ENCODE data around the gene PGC.

DNA sequence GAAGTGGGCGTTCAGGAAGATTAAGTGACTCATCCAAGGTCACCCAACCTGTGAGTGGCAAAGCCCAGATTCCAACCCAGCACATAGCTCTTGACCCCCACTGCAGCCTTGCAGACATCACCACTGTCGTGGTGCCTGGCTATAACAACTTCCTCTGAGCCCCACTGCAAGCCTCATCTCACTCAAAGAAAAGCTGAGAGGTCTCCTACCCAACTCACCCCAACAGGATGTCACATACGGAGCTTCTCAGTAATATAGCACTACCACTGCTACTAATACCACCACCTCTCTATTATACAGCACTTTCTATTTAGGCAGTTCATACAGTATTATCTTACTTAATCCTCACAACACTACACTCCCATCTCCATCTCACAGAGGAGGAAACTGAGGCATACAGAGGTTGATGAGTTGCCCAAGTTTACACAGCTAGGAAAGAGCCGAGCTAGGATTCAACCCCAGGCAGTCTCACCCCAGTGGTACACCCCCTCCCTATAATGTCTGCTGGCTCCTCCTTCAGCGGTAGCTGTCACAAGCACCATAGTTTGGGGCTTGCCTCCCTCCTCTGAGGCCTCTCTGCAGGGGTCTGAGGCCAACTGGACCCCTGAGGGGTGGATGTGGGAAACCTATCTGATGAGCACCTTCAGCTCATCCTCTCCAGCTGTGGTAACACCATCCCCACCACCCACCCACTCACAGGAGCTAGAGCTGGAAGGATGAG is 31.2 kb downstream of the PGC start:
- TF ChIP-seq, protein P1, sequence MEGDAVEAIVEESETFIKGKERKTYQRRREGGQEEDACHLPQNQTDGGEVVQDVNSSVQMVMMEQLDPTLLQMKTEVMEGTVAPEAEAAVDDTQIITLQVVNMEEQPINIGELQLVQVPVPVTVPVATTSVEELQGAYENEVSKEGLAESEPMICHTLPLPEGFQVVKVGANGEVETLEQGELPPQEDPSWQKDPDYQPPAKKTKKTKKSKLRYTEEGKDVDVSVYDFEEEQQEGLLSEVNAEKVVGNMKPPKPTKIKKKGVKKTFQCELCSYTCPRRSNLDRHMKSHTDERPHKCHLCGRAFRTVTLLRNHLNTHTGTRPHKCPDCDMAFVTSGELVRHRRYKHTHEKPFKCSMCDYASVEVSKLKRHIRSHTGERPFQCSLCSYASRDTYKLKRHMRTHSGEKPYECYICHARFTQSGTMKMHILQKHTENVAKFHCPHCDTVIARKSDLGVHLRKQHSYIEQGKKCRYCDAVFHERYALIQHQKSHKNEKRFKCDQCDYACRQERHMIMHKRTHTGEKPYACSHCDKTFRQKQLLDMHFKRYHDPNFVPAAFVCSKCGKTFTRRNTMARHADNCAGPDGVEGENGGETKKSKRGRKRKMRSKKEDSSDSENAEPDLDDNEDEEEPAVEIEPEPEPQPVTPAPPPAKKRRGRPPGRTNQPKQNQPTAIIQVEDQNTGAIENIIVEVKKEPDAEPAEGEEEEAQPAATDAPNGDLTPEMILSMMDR (IDR thresholded peaks at IDR 0.05; ENCODE audit: low read depth, low read length, poor library complexity, severe bottlenecking): no peak
- TF ChIP-seq EZH2phosphoT487 (IDR thresholded peaks at IDR 0.05; ENCODE audit: borderline replicate concordance, low read length): no peak
